Globus pallidus (tissue), 1 donor: Measurements from ENCODE around the gene INPP5J.
A peak's percentile ranks its signal among the peaks of the same experiment; 100 is the strongest.

Experiments
- DNase-seq: peaks from one replicate; pipeline ENCODE4 v3.0.0-alpha.2; 2015; ENCODE audit warnings: low spot score

Gene INPP5J

GRCh38 chr22:31126128-31126868 lies 3.5 kb downstream of the INPP5J start:
- no peak for DNase-seq

- no peak for DNase-seq
These were observed 4.1 kb downstream of the INPP5J start for GRCh38 chr22:31126869-31127175.

- no peak for DNase-seq
These were observed 4.5 kb downstream of the INPP5J start for GRCh38 chr22:31127181-31127772.

- DNase-seq = no peak
These were observed 5.4 kb downstream of the INPP5J start for GRCh38 chr22:31128156-31128555.

GRCh38 chr22:31130873-31131272 lies 8.1 kb downstream of the INPP5J start:
- no peak for DNase-seq

GRCh38 chr22:31133911-31134310 lies 11.1 kb downstream of the INPP5J start:
- DNase-seq = no peak

GRCh38 chr22:31134688-31135087 lies 11.9 kb downstream of the INPP5J start:
- DNase-seq = no peak

GRCh38 chr22:31135706-31136105 lies 12.9 kb downstream of the INPP5J start:
- no peak for DNase-seq

GRCh38 chr22:31136155-31136554 lies 13.4 kb downstream of the INPP5J start:
- DNase-seq = no peak

GRCh38 chr22:31136711-31137110 lies 13.9 kb downstream of the INPP5J start:
- DNase-seq = no peak

GRCh38 chr22:31137721-31138120 lies 15.0 kb downstream of the INPP5J start:
- no peak for DNase-seq

GRCh38 chr22:31138126-31138525 lies 15.4 kb downstream of the INPP5J start:
- no peak for DNase-seq

- DNase-seq = no peak
These were observed 16.3 kb downstream of the INPP5J start for GRCh38 chr22:31139066-31139465.

- no peak for DNase-seq
These were observed 17.3 kb downstream of the INPP5J start, which contains the start of gene PLA2G3 for GRCh38 chr22:31139866-31140716. TSS of gene PLA2G3 (minus strand) at chr22:31140508. CDS start at chr22:31140354, 154 bp downstream.

GRCh38 chr22:31140746-31141145 lies 18.0 kb downstream of the INPP5J start:
- DNase-seq = no peak

- no peak for DNase-seq
These were observed 18.8 kb downstream of the INPP5J start for GRCh38 chr22:31141551-31141950.

GRCh38 chr22:31142285-31142684 lies 19.5 kb downstream of the INPP5J start:
- no peak for DNase-seq

GRCh38 chr22:31143038-31143437 lies 20.3 kb downstream of the INPP5J start:
- DNase-seq = no peak

- peak; percentile 36 for DNase-seq
These were observed 20.8 kb downstream of the INPP5J start for GRCh38 chr22:31143537-31143936.

- no peak for DNase-seq
These were observed 21.5 kb downstream of the INPP5J start for GRCh38 chr22:31144223-31144622.

GRCh38 chr22:31148488-31148887 lies 25.7 kb downstream of the INPP5J start:
- no peak for DNase-seq

GRCh38 chr22:31148953-31149627 lies 26.3 kb downstream of the INPP5J start:
- DNase-seq = peak; percentile 64
